RKO (cell line): ENCODE data around the gene FTSJ3.
"Not testable (repeated sequence)": the region's sequence is repeated elsewhere in the genome, so short reads cannot be mapped to it uniquely, and the experiment has no call there.

Experiments
- DNase-seq: peaks from one replicate; pipeline ENCODE4 v3.0.0-alpha.2; 2016; ENCODE audit warnings: low spot score

The FTSJ3 gene

DNA sequence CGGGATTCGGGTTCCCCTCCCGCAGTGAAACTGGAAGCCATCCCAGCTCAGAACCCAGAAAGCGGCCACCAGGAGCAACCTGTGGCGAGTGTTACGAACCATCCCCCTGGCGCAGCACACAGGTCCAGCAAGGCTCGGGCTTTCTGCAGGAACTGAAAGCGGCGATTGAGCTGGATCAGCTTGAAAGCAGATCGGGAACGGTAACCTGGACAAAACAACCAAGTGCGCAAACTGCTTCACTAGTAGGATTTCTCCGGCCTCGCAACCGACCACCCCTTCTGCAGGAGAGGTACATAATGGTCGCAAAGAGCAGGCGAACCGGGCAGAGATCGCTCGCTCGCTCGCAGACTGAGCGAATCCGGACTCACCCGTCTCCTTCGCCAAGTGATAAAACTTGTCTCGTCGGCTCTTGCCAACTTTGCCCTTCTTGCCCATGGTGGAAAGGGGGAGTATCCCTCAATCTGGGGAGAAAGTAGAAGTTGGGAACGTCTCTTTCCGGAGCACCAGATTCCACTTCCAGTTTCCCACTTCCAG is 928 bp downstream of the FTSJ3 start:
- no peak for DNase-seq

DNA sequence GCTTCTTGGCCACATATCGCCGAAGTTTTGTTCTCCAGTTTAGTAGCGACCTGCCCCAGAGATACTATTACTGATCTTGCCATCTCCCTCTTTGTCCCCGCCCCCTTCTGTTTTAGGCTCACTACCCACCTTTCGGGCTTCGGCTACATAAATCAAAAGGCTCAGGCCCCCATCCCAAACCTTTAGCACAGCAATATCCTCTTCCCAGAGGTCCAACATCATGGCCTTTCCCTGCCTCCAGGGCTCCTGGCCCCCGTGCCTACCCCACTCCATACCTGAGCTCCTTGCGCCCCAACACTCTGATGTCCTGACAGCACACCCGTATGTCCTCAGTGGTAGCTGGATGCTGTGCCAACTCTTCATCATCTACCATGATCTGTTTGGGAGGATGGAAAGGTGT is 3.1 kb downstream of the FTSJ3 start:
- no peak for DNase-seq

DNA sequence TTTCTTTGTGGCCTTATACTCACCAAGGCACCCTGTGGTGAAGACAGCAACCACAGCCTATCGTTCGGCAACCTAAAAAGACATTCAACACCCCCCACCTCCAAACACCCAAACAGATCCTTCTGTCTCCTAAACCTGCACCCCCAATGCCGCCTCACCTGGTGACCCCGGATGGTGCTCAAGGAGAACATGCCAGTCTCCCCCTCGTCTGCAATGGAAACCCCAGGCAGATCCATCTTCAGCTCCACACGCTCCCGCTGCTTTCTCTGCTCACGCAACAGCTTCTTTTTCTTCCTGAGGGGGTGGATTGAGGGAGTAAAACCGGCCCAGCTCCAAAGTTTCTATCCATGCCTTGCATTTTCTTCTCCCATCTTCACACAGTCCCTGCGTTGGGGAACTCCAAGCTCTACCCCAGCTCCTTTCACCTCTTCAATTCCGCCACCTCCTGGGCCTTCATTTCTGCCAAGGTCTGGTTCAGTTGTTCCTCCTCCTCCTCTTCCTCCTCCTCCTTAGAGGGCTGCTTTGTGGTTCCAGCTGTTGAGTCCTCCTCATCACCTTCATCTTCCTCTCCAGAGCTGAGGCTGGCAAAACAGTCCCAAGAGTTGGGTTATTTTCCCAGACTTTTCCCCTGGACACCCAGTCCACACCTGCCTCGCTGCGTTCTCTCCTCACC is 3.7 kb downstream of the FTSJ3 start:
- no peak for DNase-seq

DNA sequence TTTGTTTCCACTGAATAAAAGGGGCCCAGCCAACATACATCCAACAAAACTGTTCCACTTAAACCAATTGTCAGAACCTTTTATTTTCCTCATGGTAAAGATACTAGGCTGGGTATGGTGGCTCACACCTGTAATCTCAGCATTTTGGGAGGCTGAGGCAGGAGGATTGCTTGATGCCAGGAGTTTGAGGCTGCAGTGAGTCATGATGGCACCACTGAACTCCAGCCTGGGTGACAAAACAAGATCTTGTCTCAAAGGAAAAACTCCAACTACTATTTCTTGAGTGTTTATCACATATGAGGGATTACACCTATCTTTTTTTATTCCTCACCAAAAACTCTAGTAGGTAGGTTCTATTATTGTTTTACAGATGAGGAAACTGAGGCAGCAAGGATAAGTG is 4.9 kb downstream of the FTSJ3 start:
- DNase-seq = no peak

DNA sequence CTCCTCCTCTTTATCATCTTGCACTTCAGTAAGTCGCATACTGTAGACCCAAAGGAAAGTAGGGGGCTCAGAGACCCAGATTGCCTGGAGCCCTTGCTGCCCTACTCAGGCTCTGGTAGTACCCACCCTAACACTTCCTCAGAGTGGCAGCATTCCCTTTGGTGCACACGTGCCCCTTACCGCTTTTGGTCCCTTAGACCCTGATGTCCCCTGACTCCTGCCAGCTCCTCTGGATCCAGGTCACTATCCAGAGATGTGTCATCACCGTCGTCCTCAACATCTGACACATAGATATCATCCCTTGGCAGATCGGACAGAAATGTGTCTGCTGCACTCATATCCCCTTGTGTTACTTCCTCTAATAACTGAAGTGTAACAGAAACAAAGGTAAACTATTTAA is 5.7 kb downstream of the FTSJ3 start:
- DNase-seq = no peak

DNA sequence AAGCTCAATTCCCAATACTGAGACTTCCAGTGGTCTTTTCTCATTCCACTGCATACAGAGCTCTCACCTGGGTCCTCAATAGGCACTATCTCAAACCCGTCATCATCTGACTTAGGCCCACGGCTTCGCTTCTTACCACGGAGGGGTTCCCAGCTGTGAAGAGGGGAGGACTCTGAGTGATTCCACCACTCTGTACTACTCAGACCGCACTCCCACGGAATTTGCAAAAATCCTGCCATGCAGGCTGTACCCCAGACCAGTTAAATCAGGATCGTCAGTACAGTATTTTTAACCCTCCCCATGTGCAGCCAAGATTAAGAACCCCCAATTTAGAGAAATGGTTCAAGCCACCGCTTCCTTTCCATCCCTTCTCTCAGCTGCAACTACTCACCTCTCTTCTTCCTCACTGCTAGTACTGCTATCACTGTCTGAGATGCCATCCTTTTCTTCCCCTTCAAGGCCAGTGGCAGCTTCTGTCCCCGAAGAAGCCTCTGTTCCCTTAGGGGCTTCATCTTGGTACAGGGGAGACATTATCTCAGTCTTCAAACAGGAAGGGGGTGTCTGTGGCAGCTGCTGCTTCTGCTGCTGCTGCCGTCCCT is 6.4 kb downstream of the FTSJ3 start:
- no peak for DNase-seq

DNA sequence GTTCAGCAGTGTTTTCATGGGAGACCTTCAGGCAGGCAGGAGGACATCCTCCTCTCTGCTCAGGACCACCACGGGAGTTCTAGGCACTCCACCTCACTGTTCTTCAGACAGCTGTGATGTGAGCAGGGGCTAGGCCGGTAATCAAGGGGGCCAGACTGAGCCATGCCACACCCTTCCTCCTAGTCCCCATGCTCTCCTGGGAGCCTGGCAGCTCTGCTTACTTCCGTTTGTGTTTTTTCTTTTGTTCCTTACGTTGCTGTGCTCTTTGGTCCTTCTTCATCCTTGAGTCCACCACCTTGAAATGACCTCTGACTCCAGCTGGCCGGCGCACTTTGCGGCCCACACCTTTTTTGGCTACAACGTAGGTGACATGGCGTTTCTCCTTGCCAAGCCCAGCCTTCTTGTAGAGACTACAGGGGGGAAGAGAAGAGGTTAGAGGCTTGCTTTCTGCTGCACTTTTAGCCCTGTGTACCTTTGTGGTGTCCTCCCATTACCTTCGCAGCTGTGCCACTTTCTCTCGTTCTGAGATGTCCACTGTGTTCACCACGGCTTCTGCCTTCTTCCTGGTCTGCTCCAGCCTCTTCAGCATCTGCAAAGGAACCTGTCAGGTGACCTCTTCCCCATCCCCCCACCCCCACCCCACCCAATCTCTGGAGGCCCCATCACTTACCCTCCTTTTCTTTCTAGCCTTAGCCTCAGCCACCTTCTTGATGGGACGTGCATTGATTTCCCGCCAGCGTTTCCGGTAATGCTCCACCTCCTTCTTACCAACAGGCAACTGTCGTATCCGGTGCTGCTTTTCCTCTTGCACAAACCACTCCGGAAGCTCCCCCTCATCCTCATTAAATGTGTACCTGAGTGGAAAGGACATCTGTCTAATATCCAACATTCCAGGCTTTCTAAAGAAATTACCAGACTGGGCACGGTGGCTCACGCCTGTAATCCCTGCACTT is 7.6 kb downstream of the FTSJ3 start:
- no peak for DNase-seq

DNA sequence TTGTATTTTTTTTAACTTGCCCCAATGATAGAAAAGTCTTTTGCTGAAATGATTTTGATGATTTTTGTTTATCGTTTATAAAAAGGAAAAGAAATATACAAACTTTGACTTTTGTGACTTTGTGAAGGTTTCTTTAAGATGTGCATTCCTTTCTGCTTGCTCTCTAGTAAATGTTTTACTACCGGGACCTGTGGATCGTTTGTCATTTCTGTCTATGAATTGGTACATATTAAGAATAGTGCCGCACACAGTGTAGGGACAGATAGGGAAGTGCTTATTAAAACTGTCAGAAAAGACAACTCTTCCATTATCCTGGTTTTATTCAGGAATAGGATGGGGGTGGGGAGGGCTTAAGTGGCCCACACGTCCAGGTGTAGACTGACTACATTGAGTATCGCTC is 8.3 kb downstream of the FTSJ3 start:
- DNase-seq = no peak

DNA sequence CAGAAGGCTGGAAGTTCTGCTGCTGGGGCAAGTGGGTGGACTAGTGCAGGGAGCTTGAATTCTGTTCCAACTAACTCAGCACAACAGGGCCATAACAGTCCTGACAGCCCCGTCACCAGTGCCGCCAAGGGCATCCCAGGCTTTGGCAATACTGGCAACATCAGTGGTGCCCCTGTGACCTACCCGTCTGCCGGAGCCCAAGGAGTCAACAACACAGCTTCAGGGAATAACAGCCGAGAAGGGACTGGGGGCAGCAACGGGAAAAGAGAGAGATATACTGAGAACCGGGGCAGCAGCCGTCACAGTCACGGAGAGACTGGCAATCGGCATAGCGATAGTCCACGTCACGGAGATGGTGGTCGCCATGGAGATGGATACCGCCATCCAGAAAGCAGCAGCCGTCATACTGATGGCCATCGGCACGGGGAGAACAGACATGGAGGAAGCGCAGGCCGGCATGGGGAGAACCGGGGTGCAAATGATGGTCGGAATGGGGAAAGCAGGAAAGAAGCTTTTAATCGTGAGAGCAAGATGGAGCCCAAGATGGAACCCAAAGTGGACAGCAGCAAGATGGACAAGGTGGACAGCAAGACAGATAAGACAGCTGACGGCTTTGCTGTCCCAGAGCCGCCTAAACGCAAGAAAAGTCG is 9.6 kb downstream of the FTSJ3 start:
- DNase-seq = no peak

DNA sequence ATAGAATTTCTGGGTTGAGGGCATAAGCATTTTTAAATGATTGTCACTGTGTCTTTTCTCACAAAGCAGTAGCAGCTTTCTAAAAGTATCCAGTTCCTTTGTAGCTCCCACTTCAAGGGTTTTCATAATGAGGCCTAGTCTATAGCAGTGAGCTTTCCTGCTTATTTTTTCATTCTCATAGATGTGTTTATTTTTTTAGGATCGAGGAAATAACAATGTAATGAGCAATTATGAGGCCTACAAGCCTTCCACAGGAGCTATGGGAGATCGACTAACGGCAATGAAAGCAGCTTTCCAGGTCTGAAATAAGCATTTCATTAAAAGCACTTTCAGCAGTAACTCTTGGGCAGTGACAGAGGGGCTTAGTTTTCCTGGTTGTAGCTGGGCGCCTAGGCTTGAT is 10.8 kb downstream of the FTSJ3 start:
- no peak for DNase-seq

DNA sequence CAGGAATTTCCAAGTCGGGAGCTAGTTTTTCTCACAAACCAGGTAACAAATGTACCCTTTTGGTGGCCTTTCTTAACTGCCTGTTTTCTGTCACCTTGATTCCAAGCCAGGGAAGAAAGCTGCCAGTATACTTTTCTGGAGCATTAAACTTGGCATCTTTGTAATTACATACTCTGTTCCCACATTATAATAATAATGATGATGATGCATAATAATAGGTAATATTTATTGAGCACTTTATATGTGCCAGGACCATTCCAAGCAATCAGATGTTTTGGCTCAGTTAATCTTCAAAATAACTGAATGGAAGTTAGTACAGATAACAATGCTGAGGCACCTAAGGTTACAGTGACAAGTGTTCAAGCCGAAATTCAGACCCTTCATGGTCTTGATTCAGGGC is 11.3 kb downstream of the FTSJ3 start:
- DNase-seq = no peak

DNA sequence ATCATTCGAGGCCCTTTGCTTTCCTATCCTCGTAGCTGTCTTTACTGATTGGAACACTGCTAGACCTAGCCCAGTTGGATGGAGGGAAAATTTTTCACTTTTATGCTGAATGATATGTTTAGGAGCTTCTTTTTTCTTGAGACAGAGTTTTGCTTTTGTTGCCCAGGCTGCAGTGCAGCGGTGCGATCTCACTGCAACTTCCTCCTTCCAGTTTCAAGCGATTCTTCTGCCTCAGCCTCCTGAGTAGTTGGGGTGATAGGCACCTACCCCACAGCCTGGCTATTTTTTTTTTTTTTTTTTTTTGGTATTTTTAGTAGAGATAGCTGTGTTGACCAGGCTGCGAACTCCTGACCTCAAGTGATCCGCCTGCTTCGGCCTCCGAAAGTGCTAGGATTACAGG is 17.5 kb downstream of the FTSJ3 start:
- DNase-seq = no peak

DNA sequence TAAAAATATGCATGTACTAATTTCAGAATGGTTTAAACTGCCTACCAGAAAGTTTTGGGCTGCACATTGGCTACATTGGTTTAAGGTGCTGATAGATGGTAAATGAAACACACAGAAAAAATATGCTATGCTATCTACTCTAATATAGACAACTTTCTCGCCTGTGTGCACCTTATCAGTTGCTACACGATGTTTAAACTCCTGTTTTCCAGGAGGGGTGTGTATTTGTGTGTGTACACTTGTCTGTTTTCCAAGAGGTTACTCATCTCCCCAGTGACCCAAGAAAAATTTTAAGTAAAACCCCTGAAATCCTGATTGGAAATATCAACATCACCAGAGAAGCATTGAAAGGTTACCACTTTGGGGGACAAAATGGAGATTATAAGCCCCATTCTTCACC is 21.9 kb downstream of the FTSJ3 start:
- no peak for DNase-seq

DNA sequence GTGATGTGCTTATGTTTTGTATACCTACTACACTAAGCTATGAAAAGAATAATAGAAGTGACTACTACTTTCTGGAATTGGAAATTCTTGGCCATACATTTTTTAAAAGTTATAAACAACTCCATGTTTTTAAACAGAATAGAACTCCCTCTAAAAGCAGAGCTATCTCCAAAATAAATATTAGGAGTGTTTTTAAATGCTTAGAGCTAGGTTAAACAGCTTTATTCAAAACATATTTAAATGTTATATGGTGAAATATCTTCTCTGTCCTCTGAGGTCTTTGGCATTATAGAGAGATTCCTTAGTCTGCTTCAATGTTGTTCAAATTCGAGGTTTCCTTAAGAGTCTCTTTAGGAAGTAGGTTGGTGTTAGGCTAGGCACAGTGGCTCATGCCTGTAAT is 23.1 kb downstream of the FTSJ3 start:
- DNase-seq = no peak

DNA sequence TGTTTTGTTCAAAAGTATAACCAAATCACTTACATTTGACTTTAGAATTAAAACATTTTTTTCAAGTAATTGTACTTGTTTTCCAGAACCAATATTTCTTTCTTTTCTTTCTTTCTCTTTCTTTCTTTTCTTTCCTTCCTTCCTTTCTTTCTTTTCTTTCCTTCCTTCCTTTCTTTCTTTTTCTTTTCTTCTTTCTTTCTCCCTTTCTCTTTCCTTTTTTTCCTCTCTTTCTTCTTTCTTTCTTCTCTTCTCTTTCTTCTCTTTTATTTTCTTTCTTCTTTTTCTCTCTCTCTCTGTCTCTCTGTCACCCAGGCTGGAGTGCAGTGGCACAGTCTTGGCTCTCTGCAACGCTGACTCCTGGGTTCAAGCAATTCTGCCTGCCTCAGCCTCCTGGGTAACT is 26.7 kb downstream of the FTSJ3 start:
- no peak for DNase-seq

DNA sequence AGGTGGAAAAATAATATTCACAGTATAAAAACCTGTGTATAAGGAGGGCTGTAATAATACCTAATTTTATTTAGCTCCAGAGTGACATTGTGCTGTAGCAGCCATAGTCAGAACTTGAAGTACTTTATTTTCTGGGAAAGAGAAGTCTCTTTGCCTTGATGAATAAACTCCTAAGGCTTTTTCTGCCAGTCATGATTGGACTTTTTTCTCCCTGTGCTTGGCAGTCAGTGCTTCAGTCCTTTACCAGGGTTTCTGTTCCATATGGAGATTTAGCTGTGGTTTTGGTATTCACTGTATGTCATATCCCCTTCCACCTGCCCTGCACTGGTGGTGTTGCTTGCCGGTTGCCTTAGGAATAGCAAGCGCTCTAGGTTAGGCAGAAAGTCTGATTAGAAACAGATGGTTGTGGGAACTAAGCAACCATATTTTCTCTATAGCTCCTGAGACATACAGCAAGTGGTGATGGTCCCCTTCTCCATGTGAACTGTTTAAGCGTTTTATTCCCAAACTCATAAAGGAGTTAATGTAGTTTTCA is 28.8 kb downstream of the FTSJ3 start:
- no peak for DNase-seq

DNA sequence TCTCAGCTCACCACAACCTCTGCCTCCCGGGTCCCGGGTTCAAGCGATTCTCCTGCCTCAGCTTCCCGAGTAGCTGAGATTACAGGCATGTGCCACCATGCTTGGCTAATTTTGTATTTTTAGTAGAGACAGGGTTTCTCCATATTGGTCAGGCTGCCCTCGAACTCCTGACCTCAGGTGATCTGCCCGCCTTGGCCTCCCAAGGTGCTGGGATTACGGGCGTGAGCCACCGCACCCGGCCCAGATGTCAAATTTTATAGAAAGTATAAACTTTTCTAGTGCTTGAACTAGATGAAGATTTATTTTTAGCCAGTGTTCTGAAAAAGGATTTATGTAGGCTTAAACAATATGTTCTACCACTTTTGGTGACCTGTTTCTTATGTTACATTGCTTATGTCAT is 31.1 kb downstream of the FTSJ3 start:
- DNase-seq = not testable (repeated sequence)

DNA sequence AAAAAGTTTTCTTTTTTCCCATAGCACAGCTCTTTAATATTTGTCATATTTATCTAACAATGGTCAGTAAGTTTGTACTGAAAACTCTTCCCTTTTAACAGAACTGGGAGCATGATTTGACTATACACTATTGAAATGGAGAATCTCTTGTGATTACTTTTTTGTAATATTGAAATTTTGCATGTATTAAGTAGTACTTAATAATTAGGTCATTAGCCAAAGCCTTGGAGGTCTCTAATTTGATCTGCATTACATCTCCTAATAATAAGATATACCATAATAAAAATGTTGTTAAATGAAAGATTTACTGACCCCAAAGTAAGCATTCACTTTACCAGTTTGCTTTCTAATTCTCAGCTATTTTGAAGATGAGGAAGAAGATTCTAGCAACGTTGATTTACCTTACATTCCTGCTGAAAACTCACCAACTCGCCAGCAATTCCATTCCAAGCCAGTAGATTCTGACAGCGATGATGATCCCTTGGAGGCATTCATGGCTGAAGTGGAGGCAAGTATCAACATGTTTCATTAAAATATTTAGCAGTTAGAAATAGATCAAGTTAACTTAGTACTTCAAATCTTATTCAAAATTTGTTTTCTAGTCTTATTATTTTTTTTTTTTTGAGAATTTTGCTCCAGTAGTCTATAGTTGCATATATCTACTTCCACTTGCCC is 35.3 kb downstream of the FTSJ3 start:
- DNase-seq = no peak

DNA sequence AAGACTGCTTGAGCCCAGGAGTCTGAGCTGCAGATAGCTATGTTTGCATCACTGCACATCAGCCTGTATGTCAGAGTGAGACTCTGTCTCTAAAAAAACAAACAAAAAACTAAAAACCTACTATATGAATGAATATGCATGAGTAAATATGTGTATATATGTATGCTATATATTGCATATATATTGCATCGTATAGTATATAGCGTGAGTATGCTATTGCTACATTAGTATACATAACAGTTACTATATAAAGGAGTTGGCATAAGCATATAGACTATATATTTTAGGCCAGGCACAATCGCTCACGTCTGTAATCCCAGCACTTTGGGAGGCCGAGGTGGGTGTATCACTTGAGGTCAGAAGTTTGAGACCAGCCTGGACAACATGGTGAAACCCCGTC is 37.4 kb downstream of the FTSJ3 start:
- DNase-seq = no peak

DNA sequence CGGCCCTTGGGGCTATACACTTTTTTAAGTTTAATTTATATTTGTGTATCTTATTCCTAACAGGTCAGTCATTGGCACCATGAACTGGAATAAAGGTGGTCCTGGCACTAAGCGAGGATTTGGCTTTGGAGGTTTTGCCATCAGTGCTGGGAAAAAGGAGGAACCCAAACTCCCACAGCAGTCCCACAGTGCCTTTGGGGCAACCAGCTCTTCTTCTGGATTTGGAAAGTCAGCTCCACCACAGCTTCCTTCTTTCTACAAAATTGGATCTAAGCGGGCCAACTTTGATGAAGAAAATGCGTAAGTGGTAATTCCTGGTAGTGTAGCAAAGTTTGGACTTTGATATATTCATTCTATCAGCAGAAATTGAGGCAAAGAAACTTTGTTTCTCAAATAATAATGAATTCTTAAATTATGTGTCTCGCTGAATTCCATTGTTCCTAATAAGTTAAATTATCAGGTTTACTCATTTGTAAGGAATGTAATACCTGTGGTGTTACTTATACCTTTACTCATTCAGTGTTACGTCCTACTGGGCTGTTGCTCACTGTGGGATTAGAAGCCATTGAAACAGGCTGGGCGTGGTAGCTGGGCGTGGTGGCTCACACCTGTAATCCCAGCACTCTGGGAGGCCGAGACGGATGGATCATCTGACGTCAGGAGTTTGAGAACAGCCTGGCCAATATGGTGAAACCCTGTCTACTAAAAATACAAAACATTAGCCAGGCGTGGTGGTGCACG is 40.3 kb downstream of the FTSJ3 start:
- no peak for DNase-seq

DNA sequence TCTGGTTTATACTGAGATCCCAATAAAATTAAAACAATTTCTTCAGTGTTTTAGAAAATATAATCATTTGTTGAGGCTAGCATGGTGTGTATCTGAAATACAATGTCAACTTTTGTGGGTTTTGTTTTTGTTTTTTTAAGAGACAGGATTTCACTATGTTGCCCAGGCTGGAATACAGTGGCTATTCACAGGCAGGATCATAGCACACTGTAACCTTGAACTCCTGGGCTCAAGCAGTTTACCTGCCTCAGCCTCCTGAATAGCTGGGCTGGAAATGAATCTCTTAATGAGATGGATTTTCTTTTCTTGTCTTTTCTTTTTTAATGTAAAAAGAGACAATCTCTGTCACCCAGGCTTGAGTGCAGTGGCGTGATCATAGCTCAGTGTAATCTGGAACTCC is 41.3 kb downstream of the FTSJ3 start:
- no peak for DNase-seq
